Stimulated activated CD8-positive, alpha-beta memory T cell treated with anti-CD3 and anti-CD28 coated beads, Interleukin-7, amount 100 ng/mL, for 24 hours (primary cell): ENCODE data around the gene SMIM29.
"Not testable (repeated sequence)": the region's sequence is repeated elsewhere in the genome, so short reads cannot be mapped to it uniquely, and the experiment has no call there.

ENCODE experiments used
- DNase-seq: peaks from one replicate; pipeline ENCODE4 v3.0.0-alpha.2; 2020; ENCODE audit warnings: low read depth

Gene SMIM29

DNA sequence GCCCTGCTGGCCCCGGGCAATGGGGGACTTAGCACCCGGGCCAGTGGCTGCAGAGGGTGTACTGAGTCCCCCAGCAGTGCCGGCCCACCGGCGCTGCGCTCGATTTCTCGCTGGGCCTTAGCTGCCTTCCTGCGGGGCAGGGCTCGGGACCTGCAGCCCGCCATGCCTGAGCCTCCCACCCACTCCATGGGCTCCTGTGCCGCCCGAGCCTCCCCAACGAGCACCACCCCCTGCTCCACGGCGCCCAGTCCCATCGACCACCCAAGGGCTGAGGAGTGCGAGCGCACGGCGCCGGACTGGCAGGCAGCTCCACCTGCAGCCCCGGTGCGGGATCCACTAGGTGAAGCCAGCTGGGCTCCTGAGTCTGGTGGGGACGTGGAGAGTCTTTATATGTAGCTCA, 20.3 kb upstream of the SMIM29 start:
- not testable (repeated sequence) for DNase-seq

DNA sequence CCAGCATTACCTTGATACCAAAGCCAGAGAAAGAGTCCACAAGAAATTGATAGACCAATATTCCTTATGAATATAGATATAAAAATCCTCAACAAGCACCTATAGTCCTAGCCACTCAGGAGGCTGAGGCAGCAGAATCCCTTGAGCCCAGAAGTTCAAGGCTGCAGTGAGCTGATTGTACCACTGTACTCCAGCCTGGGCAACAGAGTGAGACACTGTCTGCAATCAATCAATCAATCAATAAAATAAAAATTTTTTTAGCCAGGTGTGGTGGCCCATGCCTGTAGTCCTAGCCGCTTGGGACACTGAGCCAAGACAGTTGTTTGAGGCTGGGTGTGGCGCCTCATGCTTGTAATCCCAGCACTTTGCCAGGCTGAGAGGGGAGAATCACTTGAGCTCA, 18.9 kb upstream of the SMIM29 start:
- DNase-seq, result no peak

DNA sequence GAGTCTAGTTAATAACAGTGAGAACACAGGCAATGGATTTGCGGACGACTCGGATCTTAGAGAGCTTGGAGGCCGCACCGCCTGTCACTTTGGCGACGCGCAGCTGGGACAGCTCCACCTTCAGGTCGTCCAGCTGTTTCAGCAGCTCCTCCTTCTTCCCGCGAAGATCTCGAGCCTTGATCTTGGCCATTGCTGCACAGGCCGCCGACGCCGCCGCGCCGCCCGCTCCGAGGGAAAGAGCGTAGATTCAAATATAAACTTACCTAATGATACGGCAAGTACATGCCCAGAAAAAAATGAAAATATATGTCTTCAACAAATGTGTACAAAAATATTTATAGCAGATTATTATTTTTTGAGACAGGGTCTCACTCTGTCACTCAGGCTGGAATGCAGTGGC, 14.7 kb upstream of the SMIM29 start:
- not testable (repeated sequence) for DNase-seq

DNA sequence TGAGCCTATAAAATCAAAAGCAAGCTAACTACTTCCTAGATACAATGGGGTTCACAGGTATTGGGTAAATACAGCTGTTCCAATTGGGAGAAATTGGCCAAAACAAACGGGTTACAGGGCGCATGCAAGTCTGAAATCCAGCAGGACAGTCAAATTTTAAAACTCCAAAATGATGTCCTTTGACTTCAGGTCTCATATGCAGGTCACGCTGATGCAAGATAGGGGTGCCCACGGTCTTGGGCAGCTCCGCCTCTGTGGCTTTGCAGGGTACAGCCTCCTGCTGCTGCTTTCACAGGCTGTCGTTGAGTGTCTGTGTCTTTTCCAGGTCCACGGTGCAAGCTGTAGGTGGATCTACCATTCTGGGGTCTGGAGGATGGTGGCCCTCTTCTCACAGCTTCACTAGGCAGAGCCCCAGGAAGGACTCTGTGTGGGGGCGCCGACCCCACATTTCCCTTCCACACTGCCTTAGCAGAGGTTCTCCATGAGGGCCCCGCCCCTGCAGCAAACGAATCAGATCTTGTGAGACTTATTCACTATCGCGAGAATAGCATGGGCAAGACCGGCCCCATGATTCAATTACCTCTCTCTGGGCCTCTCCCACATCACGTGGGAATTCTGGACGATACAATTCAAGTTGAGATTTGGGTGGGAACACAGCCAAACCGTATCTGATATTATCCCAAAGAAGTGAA, 11.9 kb upstream of the SMIM29 start:
- no peak for DNase-seq

DNA sequence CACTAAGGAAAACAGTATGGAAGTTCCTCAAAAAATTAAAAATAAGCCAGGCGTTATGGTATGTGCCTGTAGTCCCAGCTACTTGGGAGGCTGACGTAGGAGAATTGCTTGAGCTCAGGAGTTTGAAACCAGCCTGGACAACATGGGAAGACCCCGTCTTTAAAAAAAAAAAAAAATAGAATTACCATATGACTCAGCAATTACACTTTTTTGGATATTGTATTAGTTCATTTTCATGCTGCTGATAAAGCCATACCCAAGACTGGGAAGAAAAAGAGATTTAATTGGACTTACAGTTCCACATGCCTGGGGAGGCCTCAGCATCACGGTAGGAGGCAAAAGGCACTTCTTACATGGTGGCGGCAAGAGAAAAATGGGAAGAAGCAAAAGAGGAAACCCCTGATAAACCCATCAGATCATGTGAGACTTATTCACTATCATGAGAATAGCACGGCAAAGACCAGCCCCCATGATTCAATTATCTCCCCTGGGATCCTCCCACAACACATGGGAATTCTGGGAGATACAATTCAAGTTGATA, 10.8 kb upstream of the SMIM29 start:
- no peak for DNase-seq

DNA sequence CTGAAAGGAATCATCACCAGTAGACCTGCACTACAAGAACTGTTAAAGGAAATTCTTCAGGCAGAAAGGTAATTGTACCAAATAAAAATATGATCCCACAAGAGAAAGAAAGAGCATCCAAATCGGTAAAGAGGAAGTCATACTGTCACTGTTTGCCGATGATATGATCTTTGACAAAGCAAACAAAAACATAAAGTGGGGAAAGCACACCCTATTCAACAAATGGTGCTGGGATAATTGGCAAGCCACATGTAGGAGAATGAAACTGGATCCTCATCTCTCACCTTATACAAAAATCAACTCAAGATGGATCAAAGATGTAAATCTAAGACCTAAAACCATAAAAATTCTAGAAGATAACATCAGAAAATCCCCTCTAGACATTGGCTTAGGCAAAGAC, 3.6 kb upstream of the SMIM29 start:
- not testable (repeated sequence) for DNase-seq

DNA sequence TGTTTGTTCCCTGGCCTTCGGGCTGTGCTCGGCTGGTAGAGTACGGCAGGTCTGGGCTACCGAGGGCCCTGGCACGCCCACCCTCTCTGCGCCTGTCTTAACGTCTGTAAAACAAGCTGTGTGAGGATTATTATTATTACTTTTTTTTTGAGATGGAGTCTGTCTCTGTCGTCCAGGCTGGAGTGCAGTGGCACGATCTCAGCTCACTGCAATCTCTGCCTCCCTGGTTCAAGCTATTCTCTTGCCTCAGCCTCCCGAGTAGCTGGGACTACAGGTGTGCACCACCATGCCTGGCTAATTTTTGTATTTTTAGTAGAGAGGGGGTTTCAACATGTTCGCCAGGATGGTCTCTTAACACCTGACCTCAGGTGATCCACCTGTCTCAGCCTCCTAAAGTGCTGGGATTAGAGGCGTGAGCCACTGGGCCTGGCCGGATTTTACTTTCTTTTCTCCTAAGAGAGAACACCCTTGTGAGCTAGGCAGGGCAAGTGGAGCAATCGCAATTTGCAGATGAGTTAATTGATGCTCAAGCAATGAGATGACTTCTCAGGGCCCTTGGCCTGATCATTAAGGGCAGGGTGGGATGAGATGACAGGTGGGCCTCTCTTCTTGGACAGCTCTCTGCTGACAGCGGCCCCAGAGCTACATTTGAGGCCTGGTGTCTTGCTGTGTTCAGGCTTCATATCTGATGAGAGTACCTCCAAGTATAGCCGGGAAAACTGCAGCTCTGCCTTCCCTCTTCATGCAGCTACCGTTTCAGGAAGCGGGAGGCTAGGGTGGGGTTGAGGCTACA, 859 bp upstream of the SMIM29 start:
- no peak for DNase-seq

DNA sequence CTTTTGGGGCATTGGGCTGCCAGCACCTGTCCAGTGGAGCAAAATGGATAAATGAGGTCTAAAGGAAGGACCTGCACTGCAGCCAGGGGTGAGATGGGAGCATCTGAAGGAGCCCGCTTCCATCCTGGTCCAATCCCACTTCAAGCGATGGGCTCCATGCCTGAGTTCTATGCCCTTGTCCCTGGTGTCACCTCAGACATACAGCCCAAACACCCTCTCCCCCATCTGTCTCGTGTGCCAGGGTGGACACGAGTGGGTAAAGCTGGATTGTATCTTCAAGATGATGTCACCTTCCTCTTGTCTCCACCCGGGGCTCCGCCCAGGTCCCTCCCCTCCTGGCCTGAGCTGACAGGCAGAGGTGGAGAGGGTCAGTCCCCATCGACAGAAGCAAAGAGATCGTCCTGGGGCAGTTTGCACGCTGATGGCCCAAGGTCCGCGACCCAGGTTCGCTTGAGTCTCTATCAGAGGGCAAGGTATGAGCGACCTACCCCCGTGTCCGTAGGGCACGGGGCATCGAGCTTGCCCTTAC, 544 bp downstream of the SMIM29 start:
- DNase-seq, result no peak

DNA sequence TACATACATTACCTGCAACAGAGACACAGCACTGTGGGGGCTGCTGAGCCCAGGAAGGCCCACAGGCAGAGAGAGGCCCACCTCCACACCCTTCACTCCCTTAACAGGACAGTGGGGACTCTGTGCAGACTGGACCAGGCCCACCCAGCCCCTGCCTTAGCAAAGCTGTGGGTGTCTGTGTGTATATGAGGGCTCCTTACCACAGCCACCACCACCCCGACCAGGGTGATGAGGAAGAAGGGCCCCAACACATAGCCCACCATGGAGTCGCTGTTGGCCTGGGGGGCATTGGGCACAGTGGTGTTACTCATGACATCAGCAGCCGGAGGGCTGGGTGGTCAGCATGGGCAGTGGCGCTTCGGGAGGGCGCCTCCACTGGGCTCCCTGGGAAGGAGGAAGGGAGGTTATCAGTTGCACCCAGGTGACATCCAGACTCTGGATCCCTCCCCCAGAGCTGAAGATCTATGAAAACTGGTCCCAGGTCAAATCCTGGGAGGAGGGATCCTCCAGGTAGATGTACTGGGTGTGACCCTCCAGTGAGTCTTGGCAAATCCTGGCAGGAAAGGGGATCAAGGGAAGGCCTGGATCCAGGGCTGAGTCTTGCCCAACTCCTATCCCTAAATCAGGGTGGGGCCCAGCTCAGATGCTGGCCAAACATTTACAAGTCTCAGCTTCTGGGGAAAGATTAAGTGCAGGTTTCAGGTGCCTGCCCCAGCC, 1.2 kb downstream of the SMIM29 start:
- no peak for DNase-seq

DNA sequence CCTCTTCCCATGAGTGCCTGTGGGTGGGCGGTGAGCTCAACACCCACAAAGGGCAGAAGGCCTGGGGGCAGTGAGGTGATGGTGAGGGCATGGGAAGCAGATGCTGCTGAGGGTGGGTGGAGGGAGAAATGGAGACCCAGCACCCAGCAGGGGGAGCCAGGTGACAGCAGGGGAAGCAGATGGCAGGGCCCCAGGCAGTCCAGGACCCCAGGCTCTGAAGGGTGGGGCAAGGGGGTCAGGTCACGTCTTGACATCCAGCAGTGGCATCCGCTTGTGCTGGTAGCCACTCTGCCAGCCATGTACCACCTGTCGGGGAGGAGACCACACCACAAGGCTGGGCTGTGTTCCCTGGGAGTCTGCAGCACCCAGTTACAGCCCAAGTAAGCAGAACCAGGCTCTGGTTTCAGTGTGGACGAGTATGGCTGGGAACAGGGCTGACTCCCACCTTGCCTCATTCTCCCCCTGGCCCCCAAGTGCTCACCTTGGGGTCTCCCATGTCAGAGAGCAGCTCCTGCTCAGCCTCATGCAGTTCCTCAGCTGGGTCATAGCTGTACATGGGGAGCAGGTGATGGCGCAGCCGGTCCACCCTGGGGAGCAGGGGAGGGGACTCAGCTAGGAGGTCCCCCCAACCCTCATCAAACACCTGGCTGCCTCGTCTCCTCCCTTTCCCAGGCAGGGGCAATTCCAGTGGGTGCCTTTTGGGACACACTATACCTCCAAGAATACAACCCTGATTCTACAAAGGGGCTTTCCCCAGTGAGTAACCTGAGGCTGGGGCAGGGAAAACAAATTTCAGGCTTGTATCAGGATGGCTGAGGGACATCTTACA, 2.0 kb downstream of the SMIM29 start:
- no peak for DNase-seq

DNA sequence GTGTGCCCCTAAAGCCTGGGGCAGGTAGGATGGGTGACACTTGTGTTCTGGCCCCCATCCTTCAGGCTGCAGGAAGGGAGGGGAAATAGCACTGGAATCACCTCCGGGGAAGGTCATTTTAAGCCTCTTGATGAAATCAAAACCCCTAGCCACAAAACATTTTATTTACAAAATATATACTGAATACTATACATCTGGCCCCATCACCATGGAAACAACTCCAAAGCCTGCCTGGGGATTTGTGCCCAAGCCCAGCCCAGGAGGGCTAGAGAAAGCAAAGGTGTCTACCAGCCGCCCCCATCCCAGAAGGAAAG, 2.6 kb downstream of the SMIM29 start:
- no peak for DNase-seq

DNA sequence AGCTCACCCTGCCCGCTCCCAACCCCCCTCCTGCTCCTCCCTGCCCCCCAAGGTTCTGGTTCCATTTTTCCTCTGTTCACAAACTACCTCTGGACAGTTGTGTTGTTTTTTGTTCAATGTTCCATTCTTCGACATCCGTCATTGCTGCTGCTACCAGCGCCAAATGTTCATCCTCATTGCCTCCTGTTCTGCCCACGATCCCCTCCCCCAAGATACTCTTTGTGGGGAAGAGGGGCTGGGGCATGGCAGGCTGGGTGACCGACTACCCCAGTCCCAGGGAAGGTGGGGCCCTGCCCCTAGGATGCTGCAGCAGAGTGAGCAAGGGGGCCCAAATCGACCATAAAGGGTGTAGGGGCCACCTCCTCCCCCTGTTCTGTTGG, 3.1 kb downstream of the SMIM29 start:
- not testable (repeated sequence) for DNase-seq

DNA sequence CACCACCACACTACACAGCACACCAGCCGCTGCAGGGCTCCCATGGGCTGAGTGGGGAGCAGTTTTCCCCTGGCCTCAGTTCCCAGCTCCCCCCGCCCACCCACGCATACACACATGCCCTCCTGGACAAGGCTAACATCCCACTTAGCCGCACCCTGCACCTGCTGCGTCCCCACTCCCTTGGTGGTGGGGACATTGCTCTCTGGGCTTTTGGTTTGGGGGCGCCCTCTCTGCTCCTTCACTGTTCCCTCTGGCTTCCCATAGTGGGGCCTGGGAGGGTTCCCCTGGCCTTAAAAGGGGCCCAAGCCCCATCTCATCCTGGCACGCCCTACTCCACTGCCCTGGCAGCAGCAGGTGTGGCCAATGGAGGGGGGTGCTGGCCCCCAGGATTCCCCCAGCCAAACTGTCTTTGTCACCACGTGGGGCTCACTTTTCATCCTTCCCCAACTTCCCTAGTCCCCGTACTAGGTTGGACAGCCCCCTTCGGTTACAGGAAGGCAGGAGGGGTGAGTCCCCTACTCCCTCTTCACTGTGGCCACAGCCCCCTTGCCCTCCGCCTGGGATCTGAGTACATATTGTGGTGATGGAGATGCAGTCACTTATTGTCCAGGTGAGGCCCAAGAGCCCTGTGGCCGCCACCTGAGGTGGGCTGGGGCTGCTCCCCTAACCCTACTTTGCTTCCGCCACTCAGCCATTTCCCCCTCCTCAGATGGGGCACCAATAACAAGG, 3.6 kb downstream of the SMIM29 start:
- DNase-seq, result not testable (repeated sequence)

DNA sequence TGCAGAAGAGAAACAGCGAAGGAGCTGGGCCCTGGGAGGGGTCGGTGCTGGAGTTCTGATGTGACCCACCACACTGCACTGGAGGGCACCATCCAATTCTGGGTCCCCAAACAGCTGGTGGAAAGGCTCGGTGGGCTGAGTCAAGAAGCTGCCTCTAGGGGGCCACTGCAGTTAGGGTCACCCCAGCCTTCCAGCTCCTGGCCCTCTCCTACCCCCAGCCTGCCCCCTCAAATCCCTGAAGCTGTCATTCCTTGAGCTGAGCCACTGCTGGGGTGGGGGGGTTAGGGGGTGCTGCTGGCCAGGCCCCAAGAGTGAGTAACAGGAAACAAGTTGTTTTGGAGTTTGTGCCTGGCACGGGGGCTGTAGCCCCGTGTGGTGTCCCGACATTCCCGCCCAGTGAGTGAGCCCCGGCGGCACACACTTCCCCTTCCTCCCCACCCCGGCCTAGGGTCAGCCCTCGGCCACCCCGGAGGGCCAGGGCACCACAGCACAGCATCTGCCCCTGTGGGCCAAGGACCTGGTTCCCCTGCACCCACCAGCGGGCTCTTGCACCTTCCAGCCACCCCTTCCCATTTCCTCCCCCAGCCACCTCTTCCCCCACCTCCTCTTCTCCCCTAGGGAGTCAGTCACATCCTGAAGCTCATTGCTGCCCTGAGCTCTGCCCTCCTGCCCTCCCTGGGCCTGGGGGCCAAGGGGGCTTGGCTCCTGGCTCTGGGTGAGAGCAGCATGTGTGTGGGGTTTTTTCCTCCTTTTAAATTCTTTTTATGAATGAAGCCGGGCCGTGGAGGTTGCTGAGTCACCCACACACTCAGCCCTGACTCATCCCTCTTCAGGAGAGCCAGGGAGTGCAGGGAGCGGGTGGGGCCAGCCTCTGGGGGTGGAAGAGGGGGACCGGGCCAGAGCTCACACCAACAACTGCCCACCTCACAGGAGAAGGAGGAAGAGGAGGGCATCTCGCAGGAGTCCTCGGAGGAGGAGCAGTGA, 4.6 kb downstream of the SMIM29 start:
- DNase-seq, result peak; percentile 50

DNA sequence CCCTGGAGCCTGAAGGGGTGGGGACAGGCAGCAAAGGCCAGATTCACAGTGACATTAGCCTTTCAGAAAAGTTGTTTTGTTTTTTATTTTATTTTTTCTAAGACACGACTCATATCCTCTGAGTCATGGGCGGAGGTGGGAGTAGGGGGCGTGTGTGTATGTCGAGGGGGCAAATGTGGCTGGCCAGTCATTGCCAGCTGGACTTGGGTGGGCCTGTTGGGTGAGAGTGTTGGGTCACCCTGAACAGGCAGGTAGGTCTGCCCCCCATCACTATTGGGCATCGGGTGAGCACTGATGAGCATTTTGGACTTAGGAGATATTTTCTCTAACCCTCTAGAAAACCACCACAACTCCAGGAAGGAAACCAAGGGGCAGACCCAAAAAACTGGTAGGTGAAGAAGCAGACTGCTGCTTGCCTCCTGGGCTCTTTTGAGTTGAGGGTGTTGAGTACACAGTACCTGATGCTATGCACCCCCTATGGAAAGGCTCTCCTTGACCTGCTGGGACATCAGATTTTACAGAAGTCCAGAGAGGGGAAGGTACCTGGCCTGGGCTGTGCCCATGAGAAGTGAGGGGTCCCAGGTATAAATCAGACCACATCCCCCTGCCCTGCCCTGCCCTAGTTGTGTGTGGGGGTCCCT, 5.6 kb downstream of the SMIM29 start:
- no peak for DNase-seq

DNA sequence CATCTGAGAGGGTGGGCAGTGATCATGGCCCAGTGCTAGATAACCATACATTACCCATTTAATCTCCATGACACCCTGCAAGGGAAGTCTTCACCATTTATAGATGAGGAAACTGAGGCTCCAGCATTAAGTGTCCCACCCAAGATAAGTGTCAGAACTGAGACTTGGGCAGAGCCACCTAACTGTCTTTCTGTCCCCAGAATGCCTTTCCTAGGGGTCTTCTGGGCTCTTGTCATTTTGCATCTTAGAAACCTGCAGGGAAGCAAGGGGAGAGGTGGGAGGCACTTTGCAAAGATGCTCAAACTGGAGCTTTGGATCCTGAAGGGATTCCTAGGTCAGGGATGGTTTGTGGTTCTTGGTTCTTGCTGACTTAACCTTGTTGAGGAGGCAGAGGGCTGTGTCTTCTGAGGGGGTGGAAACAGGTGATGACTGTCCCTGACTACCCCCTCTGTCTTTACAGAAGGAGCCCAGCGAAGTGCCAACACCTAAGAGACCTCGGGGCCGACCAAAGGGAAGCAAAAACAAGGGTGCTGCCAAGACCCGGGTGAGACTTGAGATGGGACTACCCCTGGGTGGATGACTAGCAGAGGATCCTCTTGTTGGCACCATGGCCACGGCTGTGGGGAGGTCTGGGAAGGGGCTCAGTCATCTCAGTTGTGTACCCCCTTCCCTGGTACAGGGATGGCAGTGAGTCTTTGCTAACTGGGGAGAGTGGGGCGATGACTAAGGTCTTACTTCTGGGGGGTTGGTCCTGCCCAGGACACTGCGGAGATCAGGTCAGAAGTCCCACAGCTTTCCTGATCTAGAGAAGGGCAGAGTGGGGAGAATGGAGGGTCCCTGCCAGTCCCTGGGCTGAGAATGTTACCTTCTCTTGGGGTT, 6.3 kb downstream of the SMIM29 start:
- no peak for DNase-seq

DNA sequence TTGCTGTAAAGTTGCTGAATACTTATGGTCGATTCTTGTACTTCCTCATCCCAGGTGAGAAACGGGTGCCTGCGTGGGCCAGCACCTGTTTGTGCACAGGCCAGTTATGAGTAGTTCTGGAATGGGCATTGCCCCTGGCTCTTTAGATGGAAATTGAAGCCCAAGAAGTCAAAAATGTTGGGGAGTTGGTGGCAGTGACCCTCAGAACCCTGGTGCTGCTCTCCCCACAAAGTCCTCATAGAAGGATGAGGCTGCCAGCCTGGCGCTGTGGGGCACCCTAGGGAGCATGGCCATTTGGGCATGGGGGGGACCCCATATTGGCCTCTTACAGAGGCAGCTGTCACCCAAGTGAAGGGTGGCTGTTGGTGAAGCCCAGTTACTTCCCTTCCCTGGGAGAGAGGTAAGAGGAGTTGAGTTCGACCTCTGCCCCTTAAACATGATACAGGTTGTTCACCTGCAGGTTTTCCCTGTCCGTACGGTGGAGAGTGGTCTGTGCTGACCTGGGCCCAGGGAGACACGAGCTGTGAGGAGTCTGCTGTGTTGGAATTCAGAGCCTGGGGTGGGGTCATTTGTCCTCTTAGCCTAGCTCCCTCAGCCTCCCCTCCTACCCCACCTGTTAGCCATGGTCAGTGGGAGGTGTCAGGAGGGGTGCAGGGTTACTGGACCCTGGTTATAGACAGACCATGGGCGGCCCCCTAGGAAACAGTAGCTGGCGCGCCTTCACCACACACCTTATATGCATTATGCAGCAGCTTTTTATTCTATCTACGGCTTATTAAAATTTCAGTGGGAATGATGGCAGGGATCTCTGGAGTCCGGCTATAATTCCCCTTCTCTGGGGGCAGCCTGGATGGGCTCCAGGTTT, 7.2 kb downstream of the SMIM29 start:
- DNase-seq, result no peak
